ENCODE results near the gene GALNT13. TPM values are rescaled to one million over a fixed set of nuclear protein-coding genes. Genes with fewer than 3 reads are reported as not detected.

GALNT13 gene
- total RNA-seq, 8 experiments from 2014 or later = 5.7 to 46.1 (median 16.6) TPM

- in situ Hi-C loops (cut with MboI; ENCODE audit: low pct_unique_long_range_greater_than_20kb in 2 of 9, low sequenced_read_pairs in 9 of 9, unreplicated experiment in 9 of 9) = no loop called here
- no peaks in the 10 kb centered on the region for H3K4me1 ChIP-seq (replicated peaks in 1 of 2)
- no peak overlapping the region for H3K4me3 ChIP-seq
- no peak for ATAC-seq (replicated peaks in 6 of 8)
- H3K27ac ChIP-seq = no peak overlapping the region
- 0 to 100% (median 69%) methylated on average over 1 of the region's 1 CpG; no CpG with 5 or more reads in 2 of the 10 experiments for WGBS, 10 experiments
Measured at GRCh38 chr2:154256136-154256535, 384.4 kb downstream of the GALNT13 start.

GRCh38 chr2:154259030-154259429 lies 387.3 kb downstream of the GALNT13 start:
- in situ Hi-C loops (cut with MboI; ENCODE audit: low pct_unique_long_range_greater_than_20kb in 2 of 9, low sequenced_read_pairs in 9 of 9, unreplicated experiment in 9 of 9) = no loop called here
- no peak for ATAC-seq (replicated peaks in 6 of 8)
- 67 to 100% (median 100%) methylated on average over 1 of the region's 1 CpG; no CpG with 5 or more reads in 2 of the 10 experiments for WGBS, 10 experiments

GRCh38 chr2:154261473-154262027 lies 389.8 kb downstream of the GALNT13 start:
- in situ Hi-C loops (cut with MboI; ENCODE audit: low pct_unique_long_range_greater_than_20kb in 2 of 9, low sequenced_read_pairs in 9 of 9, unreplicated experiment in 9 of 9) = no loop called here
- no peak overlapping the region for H3K27ac ChIP-seq
- ATAC-seq (replicated peaks in 6 of 8) = no peak
- H3K4me1 ChIP-seq (replicated peaks in 1 of 2) = no peaks in the 10 kb centered on the region
- no peak overlapping the region for H3K4me3 ChIP-seq
- WGBS, 10 experiments = 50 to 100% (median 100%) methylated on average over 1 to 2 of the region's 2 CpGs; no CpG with 5 or more reads in 1 of the 10 experiments

More at GRCh38 chr2:154259030-154259429, 387.3 kb downstream of the GALNT13 start:
- H3K27ac ChIP-seq = no peak overlapping the region
- no peaks in the 10 kb centered on the region for H3K4me1 ChIP-seq (replicated peaks in 1 of 2)
- H3K4me3 ChIP-seq = no peak overlapping the region

- Histone ChIP-seq H3K4me1 (replicated peaks in 1 of 2) (no peaks in the 10 kb centered on the region), H3K4me3 (no peak overlapping the region), H3K27ac (no peak overlapping the region)
- ATAC-seq (replicated peaks in 6 of 8) = no peak
- in situ Hi-C loops (cut with MboI; ENCODE audit: low pct_unique_long_range_greater_than_20kb in 2 of 9, low sequenced_read_pairs in 9 of 9, unreplicated experiment in 9 of 9) = no loop called here
Measured at GRCh38 chr2:154263206-154263605, 391.5 kb downstream of the GALNT13 start.

- WGBS, 10 experiments = 0 to 100% (median 60%) methylated on average over 1 to 2 of the region's 2 CpGs; no CpG with 5 or more reads in 1 of the 10 experiments
- H3K4me1 ChIP-seq (replicated peaks in 1 of 2) = no peaks in the 10 kb centered on the region
- no peak overlapping the region for H3K27ac ChIP-seq
- ATAC-seq (replicated peaks in 6 of 8) = no peak
- in situ Hi-C loops (cut with MboI; ENCODE audit: low pct_unique_long_range_greater_than_20kb in 2 of 9, low sequenced_read_pairs in 9 of 9, unreplicated experiment in 9 of 9) = no loop called here
- H3K4me3 ChIP-seq = no peak overlapping the region
Measured at GRCh38 chr2:154264024-154264423, 392.3 kb downstream of the GALNT13 start.

GRCh38 chr2:154267983-154268382 lies 396.3 kb downstream of the GALNT13 start:
- Histone ChIP-seq H3K4me1 (replicated peaks in 1 of 2) (no peaks in the 10 kb centered on the region), H3K27ac (no peak overlapping the region), H3K4me3 (no peak overlapping the region)
- WGBS, 10 experiments = 0 to 100% (median 89%) methylated on average over 1 to 2 of the region's 2 CpGs
- peak in 3 of 8 experiments; percentile 41 to 75 (median 62) for ATAC-seq (replicated peaks in 6 of 8)
- in situ Hi-C loops (cut with MboI; ENCODE audit: low pct_unique_long_range_greater_than_20kb in 2 of 9, low sequenced_read_pairs in 9 of 9, unreplicated experiment in 9 of 9) = no loop called here

GRCh38 chr2:154280543-154280942 lies 408.8 kb downstream of the GALNT13 start:
- no peak for ATAC-seq (replicated peaks in 6 of 8)
- WGBS, 10 experiments = 0 to 100% methylated on average over 2 of the region's 2 CpGs; no CpG with 5 or more reads in 8 of the 10 experiments
- in situ Hi-C loops (cut with MboI; ENCODE audit: low pct_unique_long_range_greater_than_20kb in 2 of 9, low sequenced_read_pairs in 9 of 9, unreplicated experiment in 9 of 9) = no loop called here

GRCh38 chr2:154289870-154290269 lies 418.1 kb downstream of the GALNT13 start:
- WGBS, 10 experiments = 17 to 60% (median 35%) methylated on average over 1 of the region's 1 CpG; no CpG with 5 or more reads in 6 of the 10 experiments

More at GRCh38 chr2:154280543-154280942, 408.8 kb downstream of the GALNT13 start:
- no peak overlapping the region for H3K27ac ChIP-seq
- no peaks in the 10 kb centered on the region for H3K4me1 ChIP-seq (replicated peaks in 1 of 2)
- H3K4me3 ChIP-seq = no peak overlapping the region

GRCh38 chr2:154291511-154291910 lies 419.8 kb downstream of the GALNT13 start:
- in situ Hi-C loops (cut with MboI; ENCODE audit: low pct_unique_long_range_greater_than_20kb in 2 of 9, low sequenced_read_pairs in 9 of 9, unreplicated experiment in 9 of 9) = no loop called here
- Histone ChIP-seq H3K27ac (no peak overlapping the region), H3K4me3 (no peak overlapping the region), H3K4me1 (replicated peaks in 1 of 2) (no peaks in the 10 kb centered on the region)
- WGBS, 10 experiments = 65 to 95% (median 81%) methylated on average over 2 to 14 of the region's 20 CpGs; no CpG with 5 or more reads in 6 of the 10 experiments
- no peak for ATAC-seq (replicated peaks in 6 of 8)

More at GRCh38 chr2:154289870-154290269, 418.1 kb downstream of the GALNT13 start:
- peak in 4 of 8 experiments; percentile 31 to 67 (median 56) for ATAC-seq (replicated peaks in 6 of 8)
- no peaks in the 10 kb centered on the region for H3K4me1 ChIP-seq (replicated peaks in 1 of 2)
- H3K27ac ChIP-seq = no peak overlapping the region
- H3K4me3 ChIP-seq = no peak overlapping the region
- in situ Hi-C loops (cut with MboI; ENCODE audit: low pct_unique_long_range_greater_than_20kb in 2 of 9, low sequenced_read_pairs in 9 of 9, unreplicated experiment in 9 of 9) = no loop called here

GRCh38 chr2:154291927-154292326 lies 420.2 kb downstream of the GALNT13 start:
- peak in 2 of 8 experiments; percentile 53 to 69 for ATAC-seq (replicated peaks in 6 of 8)
- Histone ChIP-seq H3K27ac (no peak overlapping the region), H3K4me3 (no peak overlapping the region), H3K4me1 (replicated peaks in 1 of 2) (no peaks in the 10 kb centered on the region)
- WGBS, 10 experiments = 0 to 100% (median 58%) methylated on average over 1 to 3 of the region's 3 CpGs; no CpG with 5 or more reads in 4 of the 10 experiments
- in situ Hi-C loops (cut with MboI; ENCODE audit: low pct_unique_long_range_greater_than_20kb in 2 of 9, low sequenced_read_pairs in 9 of 9, unreplicated experiment in 9 of 9) = no loop called here

- Histone ChIP-seq H3K4me1 (replicated peaks in 1 of 2) (no peaks in the 10 kb centered on the region), H3K4me3 (no peak overlapping the region), H3K27ac (no peak overlapping the region)
- ATAC-seq (replicated peaks in 6 of 8) = no peak
- in situ Hi-C loops (cut with MboI; ENCODE audit: low pct_unique_long_range_greater_than_20kb in 2 of 9, low sequenced_read_pairs in 9 of 9, unreplicated experiment in 9 of 9) = no loop called here
Measured at GRCh38 chr2:154293864-154294263, 422.1 kb downstream of the GALNT13 start.

GRCh38 chr2:154306266-154306970 lies 434.7 kb downstream of the GALNT13 start:
- in situ Hi-C loops (cut with MboI; ENCODE audit: low pct_unique_long_range_greater_than_20kb in 2 of 9, low sequenced_read_pairs in 9 of 9, unreplicated experiment in 9 of 9) = no loop called here
- 60 to 100% (median 86%) methylated on average over 1 of the region's 3 CpGs; no CpG with 5 or more reads in 7 of the 10 experiments for WGBS, 10 experiments
- peak in 1 of 8 experiments; percentile 31 for ATAC-seq (replicated peaks in 6 of 8)

GRCh38 chr2:154307007-154307406 lies 435.3 kb downstream of the GALNT13 start:
- no peak for ATAC-seq (replicated peaks in 6 of 8)
- WGBS, 10 experiments = 20 to 100% (median 89%) methylated on average over 1 of the region's 1 CpG; no CpG with 5 or more reads in 5 of the 10 experiments
- H3K27ac ChIP-seq = no peak overlapping the region
- H3K4me3 ChIP-seq = no peak overlapping the region
- H3K4me1 ChIP-seq (replicated peaks in 1 of 2) = no peaks in the 10 kb centered on the region
- in situ Hi-C loops (cut with MboI; ENCODE audit: low pct_unique_long_range_greater_than_20kb in 2 of 9, low sequenced_read_pairs in 9 of 9, unreplicated experiment in 9 of 9) = no loop called here

More at GRCh38 chr2:154306266-154306970, 434.7 kb downstream of the GALNT13 start:
- H3K4me3 ChIP-seq = no peak overlapping the region
- no peaks in the 10 kb centered on the region for H3K4me1 ChIP-seq (replicated peaks in 1 of 2)
- no peak overlapping the region for H3K27ac ChIP-seq

Measured in motor neuron (in vitro differentiated cells).